RWPE2 (cell line): ENCODE measurements around the gene ZFP64.

ENCODE experiments used
- ATAC-seq: fragments of 200-7000 bp; cut with Tn5 transposase; 3 replicates; pipeline ENCODE4 v1.9.1; 2021; ENCODE audit warnings: low read depth
- DNase-seq: peaks from one replicate; pipeline ENCODE4 v3.0.0-alpha.2; 2020; ENCODE audit warnings: low spot score
- H3K27ac ChIP-seq: fragments of 450-650 bp; 2 replicates; pipeline ENCODE4 v1.5.1; 2017; ENCODE audit warnings: mild to moderate bottlenecking; ENCODE audit not compliant: poor library complexity, severe bottlenecking
- H3K27me3 ChIP-seq: fragments of 250-450 bp; sonication (Bioruptor Pico); 2 replicates; pipeline ENCODE4 v1.5.1; 2021; ENCODE audit warnings: mild to moderate bottlenecking, moderate library complexity; ENCODE audit not compliant: insufficient read depth, poor library complexity, severe bottlenecking
- H3K36me3 ChIP-seq: fragments of 250-450 bp; sonication (Bioruptor Pico); 2 replicates; pipeline ENCODE4 v1.5.1; 2020; ENCODE audit warnings: low read depth, mild to moderate bottlenecking, moderate library complexity
- H3K4me1 ChIP-seq: fragments of 250-450 bp; sonication (Bioruptor Pico); 2 replicates; pipeline ENCODE4 v1.5.1; 2021; ENCODE audit warnings: mild to moderate bottlenecking, moderate library complexity; ENCODE audit not compliant: insufficient read depth, poor library complexity, severe bottlenecking
- H3K4me3 ChIP-seq: fragments of 250-450 bp; sonication (Bioruptor Pico); 2 replicates; pipeline ENCODE4 v1.5.1; 2021; ENCODE audit warnings: mild to moderate bottlenecking, moderate library complexity; ENCODE audit not compliant: severe bottlenecking
- H3K9me3 ChIP-seq: fragments of 250-450 bp; sonication (Bioruptor Pico); 2 replicates; pipeline ENCODE4 v1.5.1; 2021; ENCODE audit warnings: mild to moderate bottlenecking, moderate library complexity; ENCODE audit not compliant: severe bottlenecking
- CTCF ChIP-seq: fragments of 450-650 bp; IDR thresholded peaks from one replicate; pipeline ENCODE4 v1.5.1; 2017; ENCODE audit warnings: mild to moderate bottlenecking, moderate library complexity; ENCODE audit not compliant: poor library complexity, severe bottlenecking

ZFP64 gene

DNA sequence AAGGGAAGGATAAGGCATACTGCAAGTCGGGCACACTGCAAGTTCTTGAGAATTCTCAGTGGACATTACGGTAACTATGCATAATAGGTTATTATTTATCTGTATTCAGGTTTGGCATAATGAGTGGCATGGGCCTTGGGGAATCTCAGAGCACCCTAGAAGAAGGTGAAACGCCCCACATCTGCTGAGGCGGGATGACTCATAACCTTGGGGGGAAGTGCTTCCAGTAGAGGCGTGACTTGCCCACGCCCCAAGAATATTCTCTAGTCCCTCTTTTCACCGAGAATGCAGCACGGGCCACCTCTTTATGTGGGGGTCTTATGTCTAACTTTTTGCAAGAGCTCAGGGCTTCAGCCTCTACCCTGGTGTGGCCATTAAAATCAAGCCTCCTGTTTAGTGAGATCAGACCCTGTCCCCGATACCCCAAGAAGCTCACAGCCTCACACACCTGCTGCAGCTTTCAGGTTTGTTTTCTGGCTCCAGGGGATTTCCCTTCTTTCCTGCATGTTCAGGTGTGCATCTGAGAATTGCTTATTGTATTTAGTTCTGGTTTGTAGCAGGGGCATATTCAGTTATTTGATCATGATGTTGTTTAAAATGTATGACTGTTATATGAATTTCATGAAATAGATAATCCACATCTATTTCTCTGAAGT is 19.1 kb downstream of the ZFP64 start:
- no peak overlapping the region for H3K4me3 ChIP-seq
- H3K27ac ChIP-seq: no peak overlapping the region
- DNase-seq (no peak), ATAC-seq (peak; percentile 39; the same call in 2 of the 3 replicates)
- no peaks in the 10 kb centered on the region for H3K9me3 ChIP-seq
- peaks cover 12% of the 10 kb centered on the region for H3K36me3 ChIP-seq
- no peak for TF ChIP-seq CTCF
- H3K4me1 ChIP-seq: no peaks in the 10 kb centered on the region
- no peaks in the 10 kb centered on the region for H3K27me3 ChIP-seq

DNA sequence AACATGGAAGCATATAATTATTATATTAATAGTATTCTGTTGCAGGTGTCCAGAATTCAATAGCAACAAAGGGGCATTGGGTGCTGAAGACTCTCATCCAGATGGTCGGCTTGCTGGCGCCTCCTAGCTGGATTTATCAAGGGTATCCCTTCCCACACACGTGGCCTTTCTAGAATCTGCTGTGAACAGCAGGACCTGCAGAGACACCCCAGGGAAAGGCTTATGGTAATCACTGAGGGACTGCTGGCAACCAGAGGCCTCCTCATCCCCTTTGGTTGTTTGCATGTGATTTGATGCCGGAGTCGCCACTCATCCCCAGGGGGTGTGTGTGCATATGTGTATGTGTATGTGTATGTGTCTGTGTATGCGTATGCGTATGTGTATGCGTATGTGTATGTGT is 20.6 kb downstream of the ZFP64 start:
- no peak for TF ChIP-seq CTCF
- Histone ChIP-seq H3K36me3 (peaks cover 12% of the 10 kb centered on the region), H3K4me1 (no peaks in the 10 kb centered on the region), H3K27ac (no peak overlapping the region), H3K27me3 (no peaks in the 10 kb centered on the region), H3K4me3 (no peak overlapping the region), H3K9me3 (no peaks in the 10 kb centered on the region)
- ATAC-seq: no peak
- no peak for DNase-seq

GRCh38 chr20:52168116-52168515 is 23.5 kb downstream of the ZFP64 start:
- H3K27ac ChIP-seq: no peak overlapping the region
- no peak for ATAC-seq
- no peak for TF ChIP-seq CTCF
- peaks cover 29% of the 10 kb centered on the region for H3K36me3 ChIP-seq
- no peaks in the 10 kb centered on the region for H3K4me1 ChIP-seq
- no peaks in the 10 kb centered on the region for H3K9me3 ChIP-seq
- H3K27me3 ChIP-seq: no peaks in the 10 kb centered on the region
- H3K4me3 ChIP-seq: no peak overlapping the region
- DNase-seq: no peak

GRCh38 chr20:52167232-52167840 is 24.2 kb downstream of the ZFP64 start:
- Histone ChIP-seq H3K36me3 (peaks cover 35% of the 10 kb centered on the region), H3K27me3 (no peaks in the 10 kb centered on the region), H3K4me1 (no peaks in the 10 kb centered on the region), H3K4me3 (no peak overlapping the region), H3K9me3 (no peaks in the 10 kb centered on the region), H3K27ac (no peak overlapping the region)
- ATAC-seq: no peak
- no peak for TF ChIP-seq CTCF
- DNase-seq: no peak

GRCh38 chr20:52166150-52166549 is 25.4 kb downstream of the ZFP64 start:
- H3K27me3 ChIP-seq: no peaks in the 10 kb centered on the region
- TF ChIP-seq CTCF: no peak
- no peak overlapping the region for H3K4me3 ChIP-seq
- no peak for DNase-seq
- no peak overlapping the region for H3K27ac ChIP-seq
- no peak for ATAC-seq
- H3K4me1 ChIP-seq: no peaks in the 10 kb centered on the region
- no peaks in the 10 kb centered on the region for H3K9me3 ChIP-seq
- H3K36me3 ChIP-seq: peaks cover 43% of the 10 kb centered on the region
